AG20443 (cell line): ENCODE data around the gene ST6GALNAC4.

ENCODE experiments used
- DNase-seq: peaks from one replicate; pipeline ENCODE4 v3.0.0; 2012; ENCODE audit warnings: low spot score, mixed read lengths

Gene ST6GALNAC4

GRCh38 chr9:127916720-127917581, at the start of gene ST6GALNAC4:
Gene ST6GALNAC4, minus strand, starts transcription at chr9:127917041. Its CDS starts 622 bp downstream, at chr9:127916419.
- peak; percentile 98 for DNase-seq

GRCh38 chr9:127965953-127966352, 49.1 kb upstream of the ST6GALNAC4 start:
- no peak for DNase-seq

GRCh38 chr9:127963359-127964064, 46.7 kb upstream of the ST6GALNAC4 start:
- DNase-seq, result no peak

GRCh38 chr9:127963041-127963358, 46.2 kb upstream of the ST6GALNAC4 start:
- DNase-seq, result no peak

- DNase-seq, result no peak
Measured at GRCh38 chr9:127962278-127962677, 45.4 kb upstream of the ST6GALNAC4 start.

- DNase-seq, result no peak
Measured at GRCh38 chr9:127961613-127962155, 44.8 kb upstream of the ST6GALNAC4 start.

- DNase-seq, result no peak
Measured at GRCh38 chr9:127961155-127961490, 44.3 kb upstream of the ST6GALNAC4 start.

- DNase-seq, result no peak
Measured at GRCh38 chr9:127960410-127961154, 43.7 kb upstream of the ST6GALNAC4 start.

GRCh38 chr9:127959841-127960409, 43.1 kb upstream of the ST6GALNAC4 start:
- DNase-seq, result no peak

- no peak for DNase-seq
Measured at GRCh38 chr9:127959398-127959797, 42.6 kb upstream of the ST6GALNAC4 start.

- DNase-seq, result no peak
Measured at GRCh38 chr9:127958728-127959127, 41.9 kb upstream of the ST6GALNAC4 start.

- peak; percentile 56 for DNase-seq
Measured at GRCh38 chr9:127955294-127956015, 38.6 kb upstream of the ST6GALNAC4 start.

GRCh38 chr9:127954831-127955293, 38.0 kb upstream of the ST6GALNAC4 start:
- DNase-seq, result no peak

- no peak for DNase-seq
Measured at GRCh38 chr9:127953768-127954505, 37.1 kb upstream of the ST6GALNAC4 start.

GRCh38 chr9:127953154-127953553, 36.3 kb upstream of the ST6GALNAC4 start:
- no peak for DNase-seq

GRCh38 chr9:127950513-127951289, 33.9 kb upstream of the ST6GALNAC4 start:
- DNase-seq, result no peak

GRCh38 chr9:127949827-127950512, 33.1 kb upstream of the ST6GALNAC4 start:
- DNase-seq, result no peak

GRCh38 chr9:127947841-127948710, 31.2 kb upstream of the ST6GALNAC4 start:
- no peak for DNase-seq
